Upper lobe of right lung (tissue), 1 donor: ENCODE results near the gene USP9X. TPM values are rescaled to one million over a fixed set of nuclear protein-coding genes. Genes with fewer than 3 reads are reported as not detected.
"Not testable (repeated sequence)": the region's sequence is repeated elsewhere in the genome, so short reads cannot be mapped to it uniquely, and the experiment has no call there.

ENCODE experiments used
- ATAC-seq: fragments of 200-7000 bp; cut with Tn5 transposase; one replicate; pipeline ENCODE4 v1.9.1; 2020; ENCODE audit warnings: mild to moderate bottlenecking, moderate library complexity
- DNase-seq: peaks from one replicate; pipeline ENCODE4 v3.0.0-alpha.2; 2020
- H3K27ac ChIP-seq: fragments of 200-600 bp; one replicate; pipeline ENCODE4 v1.8.0; 2022
- H3K27me3 ChIP-seq: fragments of 200-600 bp; one replicate; pipeline ENCODE4 v1.8.0; 2022; ENCODE audit warnings: mild to moderate bottlenecking
- H3K36me3 ChIP-seq: fragments of 200-600 bp; one replicate; pipeline ENCODE4 v1.8.0; 2022
- H3K4me1 ChIP-seq: fragments of 200-600 bp; one replicate; pipeline ENCODE4 v1.8.0; 2022
- H3K4me3 ChIP-seq: fragments of 200-600 bp; one replicate; pipeline ENCODE4 v1.8.0; 2022; ENCODE audit warnings: mild to moderate bottlenecking
- H3K9me3 ChIP-seq: fragments of 200-600 bp; one replicate; pipeline ENCODE4 v1.8.0; 2022
- CTCF ChIP-seq: fragments of 200-600 bp; IDR thresholded peaks from one replicate; pipeline ENCODE4 v1.8.0; 2022; ENCODE audit warnings: antibody characterized with exemption
- intact Hi-C: fragments of 100-400 bp; cut with DNase I; formaldehyde crosslinking; loops from one replicate; pipeline ENCODE4 v1.11.0; 2022
- total RNA-seq: library from RNA; stranded (reverse); fragmentation: NEBNext Ultra II Directional; extraction: Animal tissue kit (Norgen Biotek cat#: 25700); gene quantifications from one replicate; pipeline ENCODE4 v1.2.1, GENCODE V29; 2021
- donor health status: DM: no; HTN: yes; CAD: no; lungs with severe emphysema.

Gene USP9X
- total RNA-seq, 1 donor from 2014 or later, result 71.5 TPM

- peak; percentile 83 for DNase-seq
- peak; percentile 55 for TF ChIP-seq CTCF
- Histone ChIP-seq H3K27ac (no peak overlapping the region), H3K27me3 (no peaks in the 10 kb centered on the region), H3K4me1 (no peaks in the 10 kb centered on the region), H3K36me3 (no peaks in the 10 kb centered on the region), H3K4me3 (peak overlapping the region; percentile 56), H3K9me3 (no peaks in the 10 kb centered on the region)
- peak; percentile 96 for ATAC-seq
- intact Hi-C loops, result no loop called here
Measured at GRCh38 chrX:41275661-41276609, 190.7 kb downstream of the USP9X start.

- Histone ChIP-seq H3K4me3 (peak overlapping the region; percentile 56), H3K27ac (no peak overlapping the region), H3K27me3 (no peaks in the 10 kb centered on the region), H3K9me3 (no peaks in the 10 kb centered on the region), H3K4me1 (no peaks in the 10 kb centered on the region), H3K36me3 (no peaks in the 10 kb centered on the region)
- ATAC-seq (no peak), DNase-seq (no peak)
- no peak for TF ChIP-seq CTCF
- intact Hi-C loops, result no loop called here
Measured at GRCh38 chrX:41276661-41277506, 191.6 kb downstream of the USP9X start.

GRCh38 chrX:41282307-41282706 lies 197.1 kb downstream of the USP9X start:
- H3K27me3 ChIP-seq, ATAC-seq, H3K4me3 ChIP-seq, H3K9me3 ChIP-seq, DNase-seq, intact Hi-C loops, H3K4me1 ChIP-seq, H3K27ac ChIP-seq, H3K36me3 ChIP-seq: not testable (repeated sequence)

GRCh38 chrX:41285928-41286327 lies 200.7 kb downstream of the USP9X start:
- DNase-seq, H3K36me3 ChIP-seq, H3K27ac ChIP-seq, ATAC-seq, H3K9me3 ChIP-seq, H3K4me1 ChIP-seq, intact Hi-C loops, H3K4me3 ChIP-seq, H3K27me3 ChIP-seq: not testable (repeated sequence)

Other genes starting within 250 kb of the USP9X start
- 234 TPM for gene DDX3X, start 248.7 kb downstream of the USP9X start, total RNA-seq